Esophagus muscularis mucosa (tissue), 3 donors: ENCODE results near the gene ITPR1.

Experiments
- POLR2A ChIP-seq: fragments of 450-650 bp; IDR thresholded peaks from one replicate; pipeline ENCODE4 v1.6.1; 2017; ENCODE audit warnings: antibody characterized with exemption, moderate library complexity, mild to moderate bottlenecking, low read depth
- POLR2AphosphoS5 ChIP-seq, 2 donors: sonication (generic); formaldehyde crosslinking; IDR thresholded peaks; one replicate each; pipeline ENCODE4 v1.6.1; 2017; ENCODE audit warnings: antibody characterized with exemption in 2 of 2
- TF ChIP-seq, protein P1 (sequence below), 3 experiments: fragments of 200-600 bp in 2 of 3; fragments of 450-650 bp in 1 of 3; sonication (generic) in 2 of 3; IDR thresholded peaks; one replicate each; pipeline ENCODE4 v1.5.1; 2017 to 2019; ENCODE audit warnings: antibody characterized with exemption in 3 of 3, mild to moderate bottlenecking in 2 of 3, moderate library complexity in 1 of 3

DNA sequence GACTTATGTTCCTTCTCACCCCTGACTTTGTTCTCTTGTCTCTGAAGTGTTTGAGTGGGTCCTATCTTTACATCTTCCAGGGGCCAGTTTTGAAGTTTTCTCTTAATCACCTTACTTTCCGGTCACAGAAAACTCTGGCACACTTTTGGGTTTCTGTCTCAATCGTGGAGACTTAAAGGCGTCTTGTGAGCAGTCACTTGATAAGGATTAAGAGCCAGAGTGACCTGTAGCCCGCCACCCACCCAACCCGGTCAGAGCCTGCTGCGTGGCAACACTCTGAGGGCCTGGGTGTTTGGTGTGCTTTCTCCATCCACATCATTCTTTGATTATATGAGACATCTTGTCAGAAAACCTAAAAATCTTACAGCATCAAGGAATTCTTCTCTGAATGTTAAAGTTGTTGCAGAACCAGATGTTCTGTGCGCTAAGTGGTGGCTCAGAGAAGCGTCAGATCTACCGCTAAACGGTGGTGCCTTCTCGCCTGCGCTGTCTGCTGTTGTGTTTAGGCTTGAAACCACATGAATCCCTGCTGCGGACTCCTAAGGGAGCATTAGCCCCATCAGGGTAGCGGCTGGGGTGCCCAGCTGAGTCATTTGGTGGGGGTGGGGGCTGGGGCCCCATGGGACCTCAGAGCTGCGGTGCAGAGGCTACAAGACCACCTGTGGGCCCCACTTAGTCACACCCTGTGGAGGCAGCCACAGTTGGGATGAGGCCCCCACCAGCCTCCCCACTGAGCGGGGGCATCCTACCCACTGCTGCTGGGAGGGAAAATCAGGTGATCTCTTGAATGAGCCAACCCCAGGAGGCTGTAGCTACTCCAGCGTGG lies 327.4 kb downstream of the ITPR1 start:
- TF ChIP-seq, protein P1, sequence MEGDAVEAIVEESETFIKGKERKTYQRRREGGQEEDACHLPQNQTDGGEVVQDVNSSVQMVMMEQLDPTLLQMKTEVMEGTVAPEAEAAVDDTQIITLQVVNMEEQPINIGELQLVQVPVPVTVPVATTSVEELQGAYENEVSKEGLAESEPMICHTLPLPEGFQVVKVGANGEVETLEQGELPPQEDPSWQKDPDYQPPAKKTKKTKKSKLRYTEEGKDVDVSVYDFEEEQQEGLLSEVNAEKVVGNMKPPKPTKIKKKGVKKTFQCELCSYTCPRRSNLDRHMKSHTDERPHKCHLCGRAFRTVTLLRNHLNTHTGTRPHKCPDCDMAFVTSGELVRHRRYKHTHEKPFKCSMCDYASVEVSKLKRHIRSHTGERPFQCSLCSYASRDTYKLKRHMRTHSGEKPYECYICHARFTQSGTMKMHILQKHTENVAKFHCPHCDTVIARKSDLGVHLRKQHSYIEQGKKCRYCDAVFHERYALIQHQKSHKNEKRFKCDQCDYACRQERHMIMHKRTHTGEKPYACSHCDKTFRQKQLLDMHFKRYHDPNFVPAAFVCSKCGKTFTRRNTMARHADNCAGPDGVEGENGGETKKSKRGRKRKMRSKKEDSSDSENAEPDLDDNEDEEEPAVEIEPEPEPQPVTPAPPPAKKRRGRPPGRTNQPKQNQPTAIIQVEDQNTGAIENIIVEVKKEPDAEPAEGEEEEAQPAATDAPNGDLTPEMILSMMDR (IDR thresholded peaks at IDR 0.05) = no peak
- TF ChIP-seq POLR2AphosphoS5 (IDR thresholded peaks at IDR 0.05) = no peak
- no peak for TF ChIP-seq POLR2A
